H1 (cell line): Measurements from ENCODE around the gene EGR1. TPM values are rescaled to one million over a fixed set of nuclear protein-coding genes. Genes with fewer than 3 reads are reported as not detected.

Experiments used
- ASH2L ChIP-seq: fragments of 200-600, 300-600 bp; sonication (generic); IDR thresholded peaks from one replicate; pipeline ENCODE4 v1.7.1; 2017; ENCODE audit warnings: low read length
- EGR1 ChIP-seq: IDR thresholded peaks from 2 replicates; pipeline ENCODE4 v1.6.1; 2011; ENCODE audit warnings: low read depth, low read length, borderline replicate concordance
- KDM5A ChIP-seq: fragments of 200-600 bp; IDR thresholded peaks from 2 replicates; pipeline ENCODE4 v1.7.1; 2012; ENCODE audit warnings: mild to moderate bottlenecking, low read length, inconsistent platforms, mixed read lengths
- POLR2A ChIP-seq, 2 experiments: IDR thresholded peaks; 1 replicate in 1 of 2; 2 replicates in 1 of 2; pipeline ENCODE4 v1.6.1; 2011; ENCODE audit warnings: low read depth in 2 of 2, low read length in 2 of 2, mild to moderate bottlenecking in 2 of 2; ENCODE audit errors: control extremely low read depth in 1 of 2
- SIRT6 ChIP-seq: IDR thresholded peaks from one replicate; pipeline ENCODE4 v1.7.1; 2012; ENCODE audit warnings: low read length, inconsistent platforms
- SP1 ChIP-seq: IDR thresholded peaks from 2 replicates; pipeline ENCODE4 v1.6.1; 2011; ENCODE audit warnings: low read depth, low read length
- SP4 ChIP-seq: IDR thresholded peaks from 2 replicates; pipeline ENCODE4 v1.6.1; 2012; ENCODE audit warnings: low read length, inconsistent platforms
- TBP ChIP-seq: IDR thresholded peaks from 2 replicates; pipeline ENCODE4 v1.6.1; 2011; ENCODE audit warnings: low read depth, low read length, improper control_type of control experiment
- polyA plus RNA-seq, 7 experiments: library from polyadenylated mRNA; depleted of rRNA in 3 of 7; stranded (reverse) in 5 of 7; unstranded in 2 of 7; fragments of >200 nt in 5 of 7; fragments of 200-250 nt in 2 of 7; gene quantifications; 1 replicate in 5 of 7; 2 replicates in 1 of 7; 4 replicates in 1 of 7; pipeline versions ENCODE4 v1.2.1 to v1.2.3, GENCODE V29; 2011 to 2013; ENCODE audit warnings: missing spikeins in 2 of 7, mixed read lengths in 2 of 7
- total RNA-seq: library from RNA; stranded (reverse); fragmentation: NEBNext Ultra II Directional; extraction: Animal tissue kit (Norgen Biotek cat#: 25700); gene quantifications from 2 replicates; pipeline ENCODE4 v1.2.1, GENCODE V29; 2021

The EGR1 gene
- total and polyA plus RNA-seq, 2 of the 8 experiments (the other 6 are each of a cell fraction or from before 2014, with no cell fraction given) = 16.2 to 35.5 TPM

DNA sequence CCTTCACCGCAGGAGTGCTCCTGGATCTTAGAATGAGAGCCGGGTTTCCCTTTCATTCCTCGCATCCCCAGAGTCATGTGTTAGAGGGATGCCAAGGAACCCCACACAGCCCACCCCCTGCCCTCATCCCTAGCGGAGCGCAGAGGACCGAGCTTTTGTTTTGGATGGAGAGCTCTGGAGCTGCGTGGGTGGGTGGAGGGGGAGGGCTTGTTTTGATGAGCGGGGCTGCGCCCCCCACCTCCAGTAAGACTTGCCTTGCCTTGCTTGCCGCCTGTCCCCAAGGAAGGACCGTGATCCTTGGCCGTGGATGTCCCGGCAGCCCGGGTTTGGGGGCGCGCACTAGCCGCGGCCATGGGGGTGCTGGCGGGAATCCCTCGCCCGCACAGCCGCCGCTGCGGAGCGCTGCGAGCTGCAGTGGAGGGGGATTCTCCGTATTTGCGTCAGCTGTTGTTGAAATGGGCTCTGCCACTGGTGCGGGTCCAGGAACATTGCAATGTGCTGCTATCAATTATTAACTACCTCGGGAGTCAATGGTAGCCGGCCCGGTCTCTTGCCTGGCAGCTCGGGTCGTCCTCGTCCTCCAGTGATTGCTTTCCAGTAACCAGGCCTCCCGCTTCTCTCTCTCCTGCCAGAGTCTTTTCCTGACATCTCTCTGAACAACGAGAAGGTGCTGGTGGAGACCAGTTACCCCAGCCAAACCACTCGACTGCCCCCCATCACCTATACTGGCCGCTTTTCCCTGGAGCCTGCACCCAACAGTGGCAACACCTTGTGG is 1.0 kb downstream of the EGR1 start (continued):
- peak; percentile 78 for TF ChIP-seq SIRT6
- TF ChIP-seq SP4 = peak; percentile 44; the same call in 1 of the 2 replicates
- peak; percentile 72 for TF ChIP-seq ASH2L
- TF ChIP-seq POLR2A (IDR thresholded peaks at IDR 0.05; ENCODE audit: control extremely low read depth in 1 of 2, low read depth in 2 of 2, low read length in 2 of 2) = peak in 1 of 2 experiments; percentile 81; a peak in 2 of 3 replicates
- no peak for TF ChIP-seq KDM5A
- no peak for TF ChIP-seq SP1
- TF ChIP-seq TBP = 0 out of 2 replicates have a peak, but pooled peaks have one; percentile 15
- TF ChIP-seq EGR1 = peak; percentile 62; the same call in 1 of the 2 replicates
- TF ChIP-seq, all 59 proteins: peak for 10
